T-helper 2 cell treated with Interferon-gamma antibody and Interleukin-4, amounts not matched to agents 5 μg/mL and 100 μg/mL, for 36 hours (primary cell): ENCODE results near the gene RRAS.
"Not testable (repeated sequence)": the region's sequence is repeated elsewhere in the genome, so short reads cannot be mapped to it uniquely, and the experiment has no call there.

Experiments used
- DNase-seq: peaks from one replicate; pipeline ENCODE4 v3.0.0; 2021; ENCODE audit warnings: low spot score
- H3K27ac Mint-ChIP-seq: one replicate; pipeline ENCODE4 v1.8.0; 2021; ENCODE audit warnings: mild to moderate bottlenecking, mixed read lengths
- H3K27me3 Mint-ChIP-seq: one replicate; pipeline ENCODE4 v1.8.0; 2021; ENCODE audit warnings: low read depth, mixed read lengths
- H3K36me3 Mint-ChIP-seq: one replicate; pipeline ENCODE4 v1.8.0; 2021; ENCODE audit warnings: low read depth, mixed read lengths
- H3K4me1 Mint-ChIP-seq: one replicate; pipeline ENCODE4 v1.8.0; 2021; ENCODE audit warnings: low read depth, mixed read lengths
- H3K4me3 Mint-ChIP-seq: one replicate; pipeline ENCODE4 v1.8.0; 2022; ENCODE audit warnings: mild to moderate bottlenecking, moderate library complexity, mixed read lengths
- H3K9me3 Mint-ChIP-seq: one replicate; pipeline ENCODE4 v1.8.0; 2021; ENCODE audit warnings: mixed read lengths

Gene RRAS

DNA sequence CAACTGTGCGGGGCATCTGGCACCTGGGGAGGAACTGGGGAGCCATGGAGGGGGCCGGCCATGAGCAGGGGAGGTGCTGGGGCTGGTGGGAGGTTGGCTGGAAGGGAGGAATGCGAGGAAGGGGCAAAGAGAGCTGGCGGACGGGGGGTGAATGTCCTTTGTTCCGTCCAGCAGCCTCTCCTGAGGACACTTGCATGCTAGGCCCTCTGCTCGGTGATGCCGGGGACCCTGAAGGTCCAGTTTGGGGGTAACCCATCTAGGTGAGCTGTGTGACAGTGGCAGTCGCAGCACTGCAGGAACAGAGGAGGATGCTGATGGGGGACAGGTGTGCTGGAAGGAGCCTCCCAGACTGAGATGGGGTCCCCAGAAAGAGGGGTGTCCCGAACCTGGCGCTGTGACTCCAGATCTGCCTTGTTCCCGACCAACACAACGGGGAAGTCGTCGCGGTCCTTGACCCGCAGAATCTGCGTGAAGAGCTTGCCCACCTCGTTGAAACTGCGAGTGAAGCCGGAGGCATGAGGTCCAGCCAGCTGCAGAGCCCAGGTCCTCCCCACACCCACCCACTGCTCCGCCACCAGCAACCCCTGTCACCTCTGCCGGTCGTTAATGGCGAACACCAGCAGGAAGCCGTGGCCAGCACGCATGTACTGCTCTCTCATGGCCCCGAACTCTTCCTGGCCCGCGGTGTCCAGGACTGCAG is 3.6 kb downstream of the RRAS start:
- H3K27me3 Mint-ChIP-seq, result peaks cover 5% of the 10 kb centered on the region
- no peaks in the 10 kb centered on the region for H3K36me3 Mint-ChIP-seq
- H3K27ac Mint-ChIP-seq, result no peak overlapping the region
- H3K4me3 Mint-ChIP-seq, result no peak overlapping the region
- no peak for DNase-seq
- no peaks in the 10 kb centered on the region for H3K9me3 Mint-ChIP-seq
- H3K4me1 Mint-ChIP-seq, result peaks cover 23% of the 10 kb centered on the region

DNA sequence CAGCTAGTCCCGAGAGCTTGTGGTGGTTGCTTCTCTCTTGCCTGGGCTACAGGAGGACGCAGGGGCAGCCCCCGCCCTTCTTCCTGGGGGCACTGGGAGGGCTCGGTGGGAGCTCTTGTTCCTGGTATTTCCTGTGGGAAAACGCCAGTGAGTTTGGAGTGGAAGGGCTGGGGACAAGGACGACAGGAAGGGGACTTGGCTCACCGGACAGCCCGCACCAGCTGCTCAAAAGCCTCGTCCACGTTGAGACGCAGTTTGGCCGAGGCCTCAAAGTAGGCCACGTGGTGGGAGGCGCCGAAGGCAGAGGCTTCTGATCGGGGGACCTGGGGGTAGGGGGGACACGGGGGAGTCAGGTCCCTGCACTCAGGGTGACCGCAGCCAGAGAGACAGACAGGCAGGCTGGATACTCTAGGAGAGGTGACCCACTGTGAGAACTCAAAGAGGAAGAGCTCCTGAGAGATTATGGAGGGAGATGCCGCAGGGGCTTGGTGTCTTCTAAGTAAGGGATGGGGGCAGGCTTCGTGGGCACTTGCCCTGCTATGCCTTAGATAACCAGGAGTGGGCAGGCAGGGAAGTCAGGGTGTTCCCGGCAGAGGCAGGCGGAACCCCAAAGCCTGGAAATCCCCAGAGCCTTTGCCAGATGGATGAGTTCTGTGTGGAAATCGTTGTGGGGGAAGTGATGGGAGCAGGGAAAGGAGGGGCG is 4.3 kb downstream of the RRAS start:
- peaks cover 5% of the 10 kb centered on the region for H3K27me3 Mint-ChIP-seq
- no peak overlapping the region for H3K27ac Mint-ChIP-seq
- no peaks in the 10 kb centered on the region for H3K9me3 Mint-ChIP-seq
- DNase-seq, result no peak
- no peak overlapping the region for H3K4me3 Mint-ChIP-seq
- no peaks in the 10 kb centered on the region for H3K36me3 Mint-ChIP-seq
- H3K4me1 Mint-ChIP-seq, result peaks cover 19% of the 10 kb centered on the region

DNA sequence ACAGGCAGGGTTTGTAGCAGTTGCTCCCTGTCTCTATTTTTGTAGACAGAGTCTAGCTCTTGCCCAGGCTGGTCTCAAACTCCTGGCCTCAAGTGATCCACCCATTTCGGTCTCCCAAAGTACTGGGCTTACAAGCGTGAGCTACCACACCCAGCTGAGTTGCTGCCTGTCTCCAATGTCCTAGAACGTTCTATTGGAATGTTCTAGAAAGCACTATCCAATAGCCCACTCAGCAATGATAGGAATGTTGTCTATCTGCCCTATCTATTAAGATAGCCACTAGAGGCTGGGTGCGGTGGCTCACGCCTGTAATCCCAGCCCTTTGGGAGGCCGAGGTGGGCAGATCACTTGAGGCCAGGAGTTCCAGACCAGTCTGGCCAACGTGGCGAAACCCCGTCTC is 6.7 kb downstream of the RRAS start:
- not testable (repeated sequence) for H3K4me3 Mint-ChIP-seq, DNase-seq, H3K9me3 Mint-ChIP-seq, H3K36me3 Mint-ChIP-seq, H3K4me1 Mint-ChIP-seq, H3K27ac Mint-ChIP-seq, H3K27me3 Mint-ChIP-seq

DNA sequence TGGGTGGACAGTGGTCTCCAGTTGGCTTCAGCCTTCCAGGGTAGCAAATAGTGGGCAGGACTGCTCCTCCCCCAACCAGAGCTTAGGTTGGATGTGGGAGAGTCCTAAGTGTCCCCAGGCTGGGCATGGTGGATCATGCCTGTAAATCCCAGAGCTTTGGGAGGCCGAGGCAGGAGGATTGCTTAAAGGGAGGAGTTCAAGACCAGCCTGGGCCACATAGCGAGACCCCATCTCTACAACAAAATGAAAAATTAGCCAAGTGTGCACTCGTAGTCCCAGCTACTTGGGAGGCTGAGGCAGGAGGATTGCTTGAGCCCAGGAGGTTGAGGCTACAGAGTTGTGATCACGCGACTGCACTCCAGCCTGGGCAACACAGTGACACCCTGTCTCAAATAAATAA is 7.4 kb downstream of the RRAS start:
- Mint-ChIP-seq H3K36me3 (peaks cover 8% of the 10 kb centered on the region), H3K27me3 (no peaks in the 10 kb centered on the region), H3K27ac (no peak overlapping the region), H3K9me3 (no peaks in the 10 kb centered on the region), H3K4me3 (no peak overlapping the region), H3K4me1 (no peaks in the 10 kb centered on the region)
- DNase-seq, result no peak

DNA sequence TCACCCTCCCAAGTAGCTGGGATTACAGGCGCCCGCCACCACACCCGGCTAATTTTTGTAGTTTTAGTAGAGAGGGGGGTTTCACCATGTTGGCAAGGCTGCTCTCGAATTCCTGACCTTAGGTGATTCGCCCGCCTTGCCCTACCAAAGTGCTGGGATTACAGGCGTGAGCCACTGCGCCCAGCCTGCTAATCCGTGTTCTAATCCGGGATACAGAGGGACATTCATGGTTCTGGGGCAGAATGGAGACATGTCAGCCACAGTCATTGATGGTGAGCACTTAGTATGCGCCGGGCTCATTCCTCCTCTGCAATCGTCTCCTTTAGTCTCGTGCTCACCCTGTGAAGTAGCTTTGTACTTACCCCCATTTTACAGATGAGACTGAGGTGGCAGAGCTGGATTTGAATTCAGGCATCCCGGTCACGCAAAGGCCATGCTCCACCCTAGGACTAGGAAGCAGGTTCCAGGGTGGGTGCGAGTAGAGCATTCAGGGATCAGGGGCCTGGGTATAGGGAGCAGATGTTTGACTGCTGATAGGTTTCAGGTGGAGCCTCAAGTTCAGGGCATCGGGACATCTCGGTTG is 8.2 kb downstream of the RRAS start:
- Mint-ChIP-seq H3K4me3 (no peak overlapping the region), H3K4me1 (no peaks in the 10 kb centered on the region), H3K9me3 (no peaks in the 10 kb centered on the region), H3K27me3 (no peaks in the 10 kb centered on the region), H3K27ac (no peak overlapping the region), H3K36me3 (peaks cover 12% of the 10 kb centered on the region)
- no peak for DNase-seq

DNA sequence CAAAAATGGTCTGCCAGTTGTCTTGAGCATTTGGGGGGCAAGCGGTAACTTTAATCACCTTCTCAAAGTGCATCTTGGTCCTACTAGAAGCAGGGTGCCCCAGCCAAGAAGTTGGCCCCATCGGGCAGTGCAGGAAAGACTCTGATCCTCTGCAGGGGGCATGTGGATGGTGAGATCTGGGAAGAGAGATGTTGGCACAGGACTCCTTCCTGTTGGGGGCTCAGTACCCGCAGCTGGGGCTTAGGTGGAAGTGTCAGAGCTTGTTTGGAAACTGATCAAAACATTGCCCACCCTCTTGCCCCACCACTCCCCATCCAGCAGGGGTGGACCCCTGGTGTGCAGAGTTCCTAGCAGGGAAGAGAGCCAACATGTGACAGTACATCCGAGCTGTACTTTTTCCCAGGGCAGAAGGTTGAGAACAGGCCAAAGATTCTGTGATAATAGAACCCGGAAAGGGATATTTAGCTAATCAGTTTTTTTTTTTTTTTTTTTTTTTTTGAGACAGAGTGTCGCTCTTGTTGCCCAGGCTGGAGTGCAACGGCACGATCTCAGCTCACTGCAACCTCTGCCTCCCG is 8.8 kb downstream of the RRAS start:
- H3K27me3 Mint-ChIP-seq, result no peaks in the 10 kb centered on the region
- H3K4me1 Mint-ChIP-seq, result no peaks in the 10 kb centered on the region
- H3K4me3 Mint-ChIP-seq, result no peak overlapping the region
- H3K36me3 Mint-ChIP-seq, result peaks cover 12% of the 10 kb centered on the region
- DNase-seq, result no peak
- H3K27ac Mint-ChIP-seq, result no peak overlapping the region
- H3K9me3 Mint-ChIP-seq, result no peaks in the 10 kb centered on the region

DNA sequence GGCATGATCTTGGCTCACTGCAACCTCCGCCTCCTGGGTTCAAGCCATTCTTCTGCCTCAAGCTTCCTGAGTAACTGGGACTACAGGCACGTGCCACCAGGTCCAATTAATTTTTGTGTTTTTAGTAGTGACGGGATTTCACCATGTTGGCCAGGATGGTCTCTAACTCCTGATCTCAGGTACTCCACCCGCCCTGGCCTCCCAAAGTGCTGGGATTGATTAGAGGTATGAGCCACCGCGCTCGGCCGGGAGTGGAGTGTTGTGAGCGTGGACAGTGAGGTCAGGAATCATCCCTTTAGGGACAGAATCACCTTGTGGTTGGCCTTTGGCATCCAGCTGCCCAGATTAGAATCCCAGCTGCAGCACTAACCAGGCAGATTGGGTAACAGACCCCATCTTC is 10.3 kb downstream of the RRAS start:
- peaks cover 12% of the 10 kb centered on the region for H3K36me3 Mint-ChIP-seq
- no peak for DNase-seq
- no peak overlapping the region for H3K27ac Mint-ChIP-seq
- no peaks in the 10 kb centered on the region for H3K9me3 Mint-ChIP-seq
- H3K4me3 Mint-ChIP-seq, result no peak overlapping the region
- no peaks in the 10 kb centered on the region for H3K27me3 Mint-ChIP-seq
- no peaks in the 10 kb centered on the region for H3K4me1 Mint-ChIP-seq

DNA sequence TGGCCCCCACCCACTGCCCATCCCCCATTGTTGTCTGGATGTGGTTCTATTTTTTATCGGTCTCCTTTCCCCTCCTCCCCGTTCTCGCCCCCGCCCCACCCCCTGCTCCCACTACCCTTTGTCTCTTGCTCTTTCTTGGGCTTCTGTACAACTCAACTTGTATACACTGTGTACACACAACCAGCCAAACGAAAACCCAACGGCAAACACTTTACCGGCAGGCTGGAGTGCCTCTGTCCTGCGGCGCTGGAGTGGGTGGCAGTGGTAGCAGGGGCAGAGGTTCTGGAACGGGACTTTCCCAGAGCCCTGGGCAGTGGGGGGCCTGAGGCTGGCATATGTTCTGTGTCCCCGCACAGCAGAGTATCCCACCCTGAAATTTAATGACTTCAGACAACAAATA is 13.7 kb downstream of the RRAS start:
- H3K4me3 Mint-ChIP-seq, result no peak overlapping the region
- DNase-seq, result no peak
- H3K36me3 Mint-ChIP-seq, result peaks cover 31% of the 10 kb centered on the region
- no peak overlapping the region for H3K27ac Mint-ChIP-seq
- H3K4me1 Mint-ChIP-seq, result no peaks in the 10 kb centered on the region
- no peaks in the 10 kb centered on the region for H3K27me3 Mint-ChIP-seq
- H3K9me3 Mint-ChIP-seq, result no peaks in the 10 kb centered on the region

DNA sequence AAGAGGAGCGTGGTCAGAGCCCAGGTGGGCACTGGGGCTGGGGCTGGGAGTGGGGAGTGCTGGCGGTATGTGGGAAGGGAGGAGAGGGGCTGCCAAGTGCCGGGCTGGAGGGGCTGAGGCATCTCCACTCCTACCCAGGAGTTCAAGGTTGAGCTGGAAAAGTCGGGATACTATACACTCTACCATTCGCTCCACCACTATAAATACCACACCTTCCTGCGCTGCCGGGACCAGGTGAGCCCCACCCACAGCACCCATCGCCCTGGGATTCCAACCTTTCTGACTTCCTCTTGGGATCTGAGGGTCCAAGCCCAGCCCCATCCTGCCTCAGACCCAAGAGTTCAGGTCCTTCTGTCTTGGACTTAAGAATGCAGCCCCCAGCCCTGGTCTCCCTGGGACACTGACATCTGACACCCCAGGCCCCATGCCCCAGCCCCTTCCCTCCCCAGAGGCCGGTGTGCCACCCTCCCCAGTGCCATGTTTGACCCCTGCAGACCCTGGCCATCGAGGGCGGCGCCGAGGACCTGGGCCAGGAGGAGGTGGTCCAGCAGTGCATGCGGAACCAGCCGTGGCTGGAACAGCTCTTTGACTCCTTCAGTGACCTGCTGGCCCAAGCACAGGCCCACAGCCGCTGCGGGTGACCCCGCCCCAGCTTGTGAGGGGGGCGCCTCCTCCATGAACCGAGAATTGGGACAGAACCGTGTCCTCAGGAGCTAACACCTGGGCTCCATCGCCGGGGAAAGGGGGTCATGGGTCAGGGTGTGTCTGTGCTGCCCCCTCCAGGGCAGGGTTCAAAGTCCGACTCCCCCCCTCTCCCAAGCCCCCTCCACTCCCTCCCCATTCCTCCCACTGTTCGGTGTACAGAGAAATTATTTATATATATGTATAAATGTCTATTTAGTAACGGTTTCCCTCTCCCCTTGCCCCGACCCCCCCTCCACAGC is 14.7 kb downstream of the RRAS start:
- Mint-ChIP-seq H3K4me1 (no peaks in the 10 kb centered on the region), H3K27ac (no peak overlapping the region), H3K4me3 (no peak overlapping the region), H3K9me3 (no peaks in the 10 kb centered on the region), H3K27me3 (no peaks in the 10 kb centered on the region), H3K36me3 (peaks cover 31% of the 10 kb centered on the region)
- no peak for DNase-seq

DNA sequence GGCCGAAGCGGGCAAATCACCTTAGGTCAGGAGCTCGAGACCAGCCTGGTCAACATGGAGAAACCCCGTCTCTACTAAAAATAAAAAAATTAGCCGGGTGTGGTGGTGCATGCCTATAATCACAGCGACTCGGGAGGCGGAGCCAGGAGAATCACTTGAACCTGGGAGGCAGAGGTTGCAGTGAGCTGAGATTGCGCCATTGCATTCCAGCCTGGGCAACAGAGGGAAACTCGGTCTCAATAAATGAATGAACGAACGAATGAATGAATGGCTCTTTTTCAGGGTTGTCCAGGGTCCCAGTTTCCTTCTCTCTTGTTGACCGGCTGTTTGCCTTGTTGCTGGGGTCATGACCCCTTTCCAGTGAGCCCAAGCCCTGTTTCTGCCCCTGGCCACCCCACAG is 22.1 kb downstream of the RRAS start:
- H3K4me3 Mint-ChIP-seq, H3K27me3 Mint-ChIP-seq, H3K27ac Mint-ChIP-seq, H3K4me1 Mint-ChIP-seq, DNase-seq, H3K9me3 Mint-ChIP-seq: not testable (repeated sequence)
- peaks cover 54% of the 10 kb centered on the region for H3K36me3 Mint-ChIP-seq

DNA sequence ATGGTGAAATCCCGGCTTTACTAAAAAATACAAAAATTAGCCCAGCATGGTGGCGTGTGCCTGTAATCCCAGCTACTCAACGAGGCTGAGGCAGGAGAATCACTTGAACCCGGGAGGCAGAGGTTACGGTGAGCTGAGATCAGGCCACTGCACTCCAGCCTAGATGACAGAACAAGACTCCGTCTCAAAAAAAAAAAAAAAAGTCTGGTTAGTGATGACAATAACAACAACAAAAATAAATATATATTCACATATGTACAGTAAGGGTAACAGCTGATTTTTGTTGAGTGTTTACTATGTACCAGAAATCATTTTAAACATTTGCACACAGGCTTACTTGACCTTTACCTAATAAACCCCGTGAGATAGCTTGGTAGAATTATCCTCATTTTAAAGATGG is 23.0 kb downstream of the RRAS start:
- H3K36me3 Mint-ChIP-seq, result peaks cover 55% of the 10 kb centered on the region
- no peak overlapping the region for H3K4me3 Mint-ChIP-seq
- H3K27ac Mint-ChIP-seq, result no peak overlapping the region
- H3K27me3 Mint-ChIP-seq, result no peaks in the 10 kb centered on the region
- no peak for DNase-seq
- no peaks in the 10 kb centered on the region for H3K9me3 Mint-ChIP-seq
- peaks cover 3% of the 10 kb centered on the region for H3K4me1 Mint-ChIP-seq

DNA sequence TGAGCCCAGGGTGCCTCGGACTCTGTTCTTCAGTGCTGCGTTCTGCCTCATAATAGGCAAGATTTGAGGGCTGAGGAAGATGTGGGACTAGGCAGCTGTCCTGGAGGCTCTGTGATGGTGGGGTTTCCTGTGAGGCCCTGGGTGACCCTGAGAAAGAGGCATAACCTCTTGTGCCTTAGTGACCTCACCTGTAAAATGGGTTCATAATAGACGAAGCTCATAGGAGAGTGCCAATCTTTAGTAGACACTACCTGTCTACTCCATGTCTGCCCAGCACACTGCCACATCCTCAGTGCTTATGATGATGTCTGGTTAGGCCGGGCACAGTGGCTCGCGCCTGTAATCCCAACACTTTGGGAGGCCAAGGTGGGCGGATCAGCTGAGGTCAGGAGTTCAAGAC is 23.4 kb downstream of the RRAS start:
- no peak overlapping the region for H3K27ac Mint-ChIP-seq
- DNase-seq, result no peak
- no peaks in the 10 kb centered on the region for H3K9me3 Mint-ChIP-seq
- H3K36me3 Mint-ChIP-seq, result peaks cover 52% of the 10 kb centered on the region
- peaks cover 3% of the 10 kb centered on the region for H3K4me1 Mint-ChIP-seq
- no peak overlapping the region for H3K4me3 Mint-ChIP-seq
- H3K27me3 Mint-ChIP-seq, result no peaks in the 10 kb centered on the region

DNA sequence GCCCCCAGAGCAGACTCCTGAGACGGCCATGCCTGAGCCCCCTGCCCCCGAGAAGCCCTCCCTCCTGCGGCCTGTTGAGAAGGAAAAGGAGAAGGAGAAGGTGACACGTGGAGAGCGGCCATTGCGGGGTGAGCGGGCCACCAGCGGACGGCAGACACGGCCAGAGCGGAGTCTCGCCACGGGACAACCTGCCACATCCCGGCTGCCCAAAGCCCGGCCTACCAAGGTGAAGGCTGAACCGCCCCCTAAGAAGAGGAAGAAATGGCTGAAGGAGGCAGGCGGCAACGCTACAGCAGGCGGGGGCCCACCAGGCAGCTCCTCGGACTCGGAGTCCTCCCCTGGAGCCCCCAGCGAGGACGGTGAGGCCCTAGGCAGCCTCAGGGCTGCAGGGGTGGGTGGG is 24.1 kb downstream of the RRAS start:
- Mint-ChIP-seq H3K27me3 (no peaks in the 10 kb centered on the region), H3K36me3 (peaks cover 50% of the 10 kb centered on the region), H3K4me1 (peaks cover 3% of the 10 kb centered on the region), H3K4me3 (no peak overlapping the region), H3K27ac (no peak overlapping the region), H3K9me3 (no peaks in the 10 kb centered on the region)
- no peak for DNase-seq
